Endothelial cell of umbilical vein (primary cell): ENCODE measurements around the gene HPSE2.

ENCODE experiments used
- EZH2 ChIP-seq: IDR thresholded peaks from 2 replicates; pipeline ENCODE4 v1.6.1; 2012; ENCODE audit warnings: borderline replicate concordance, low read depth, mild to moderate bottlenecking, moderate library complexity, low read length, inconsistent platforms; ENCODE audit not compliant: severe bottlenecking
- JUN ChIP-seq: IDR thresholded peaks from 2 replicates; pipeline ENCODE4 v1.6.1; 2011; ENCODE audit warnings: borderline replicate concordance, low read depth; ENCODE audit not compliant: insufficient read length, insufficient read depth
- POLR2A ChIP-seq: IDR thresholded peaks from 2 replicates; pipeline ENCODE4 v1.6.1; 2012; ENCODE audit warnings: low read depth, mild to moderate bottlenecking, control low read depth, low read length
- POLR2AphosphoS5 ChIP-seq: IDR thresholded peaks from 2 replicates; pipeline ENCODE4 v1.6.1; 2012; ENCODE audit warnings: low read depth, mild to moderate bottlenecking, control low read depth, low read length, moderate library complexity; ENCODE audit not compliant: insufficient read depth
- TF ChIP-seq, protein P1 (sequence below), 2 donors: IDR thresholded peaks; 1 replicate in 1 of 2; 2 replicates in 1 of 2; pipeline ENCODE4 v1.5.1; 2011; ENCODE audit warnings: low read length in 2 of 2, mild to moderate bottlenecking in 2 of 2, moderate library complexity in 2 of 2, control low read depth in 1 of 2, inconsistent platforms in 1 of 2, low read depth in 1 of 2; ENCODE audit not compliant: insufficient read depth in 1 of 2; ENCODE audit errors: extremely low read depth in 1 of 2
- TF ChIP-seq, protein P2 (sequence below): IDR thresholded peaks from 2 replicates; pipeline ENCODE4 v1.6.1; 2011; ENCODE audit not compliant: insufficient read depth, insufficient read length

DNA sequence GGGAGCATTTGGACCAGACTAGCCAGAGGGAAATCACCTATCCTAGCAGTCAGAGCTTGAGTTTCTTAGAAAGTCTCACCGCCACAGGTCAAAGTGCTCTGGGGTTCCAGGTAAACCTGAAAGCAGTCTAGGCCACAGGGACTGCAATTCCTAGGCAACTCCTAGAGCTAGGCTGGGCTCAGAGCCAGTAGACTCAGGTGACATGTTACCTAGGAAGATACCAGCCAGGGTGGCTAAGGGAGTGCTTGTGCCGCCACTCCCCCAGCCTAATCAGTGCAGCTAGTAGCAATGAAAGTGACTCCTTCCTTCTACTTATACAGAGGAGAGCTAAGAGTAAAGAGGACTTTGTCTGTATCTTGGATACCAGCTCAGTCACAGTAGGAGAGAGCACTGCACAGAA, 440.2 kb downstream of the HPSE2 start:
- TF ChIP-seq, protein P1, sequence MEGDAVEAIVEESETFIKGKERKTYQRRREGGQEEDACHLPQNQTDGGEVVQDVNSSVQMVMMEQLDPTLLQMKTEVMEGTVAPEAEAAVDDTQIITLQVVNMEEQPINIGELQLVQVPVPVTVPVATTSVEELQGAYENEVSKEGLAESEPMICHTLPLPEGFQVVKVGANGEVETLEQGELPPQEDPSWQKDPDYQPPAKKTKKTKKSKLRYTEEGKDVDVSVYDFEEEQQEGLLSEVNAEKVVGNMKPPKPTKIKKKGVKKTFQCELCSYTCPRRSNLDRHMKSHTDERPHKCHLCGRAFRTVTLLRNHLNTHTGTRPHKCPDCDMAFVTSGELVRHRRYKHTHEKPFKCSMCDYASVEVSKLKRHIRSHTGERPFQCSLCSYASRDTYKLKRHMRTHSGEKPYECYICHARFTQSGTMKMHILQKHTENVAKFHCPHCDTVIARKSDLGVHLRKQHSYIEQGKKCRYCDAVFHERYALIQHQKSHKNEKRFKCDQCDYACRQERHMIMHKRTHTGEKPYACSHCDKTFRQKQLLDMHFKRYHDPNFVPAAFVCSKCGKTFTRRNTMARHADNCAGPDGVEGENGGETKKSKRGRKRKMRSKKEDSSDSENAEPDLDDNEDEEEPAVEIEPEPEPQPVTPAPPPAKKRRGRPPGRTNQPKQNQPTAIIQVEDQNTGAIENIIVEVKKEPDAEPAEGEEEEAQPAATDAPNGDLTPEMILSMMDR (IDR thresholded peaks at IDR 0.05; ENCODE audit: extremely low read depth in 1 of 2, insufficient read depth in 1 of 2, low read depth in 1 of 2, low read length in 2 of 2) = no peak
- no peak for TF ChIP-seq POLR2AphosphoS5
- TF ChIP-seq JUN = no peak
- TF ChIP-seq EZH2 = no peak
- TF ChIP-seq, protein P2, sequence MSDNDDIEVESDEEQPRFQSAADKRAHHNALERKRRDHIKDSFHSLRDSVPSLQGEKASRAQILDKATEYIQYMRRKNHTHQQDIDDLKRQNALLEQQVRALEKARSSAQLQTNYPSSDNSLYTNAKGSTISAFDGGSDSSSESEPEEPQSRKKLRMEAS = no peak
- no peak for TF ChIP-seq POLR2A
